ENCODE results near the gene KLRB1. TPM values are rescaled to one million over a fixed set of nuclear protein-coding genes. Genes with fewer than 3 reads are reported as not detected.
A peak's percentile ranks its signal among the peaks of the same experiment; 100 is the strongest.
"Not testable (repeated sequence)": the region's sequence is repeated elsewhere in the genome, so short reads cannot be mapped to it uniquely, and the experiment has no call there.

The KLRB1 gene
- polyA plus RNA-seq, 2 of the 4 experiments (the other 2 are of a cell fraction), result not detected

GRCh38 chr12:9615420-9616136 lies 7.9 kb upstream of the KLRB1 start:
- DNase-seq (ENCODE audit: low read depth in 1 of 2, low spot score in 1 of 2), result no peak
- Histone ChIP-seq H3K9me3 (no peaks in the 10 kb centered on the region), H3K4me2 (no peak overlapping the region), H3K4me1 (no peaks in the 10 kb centered on the region), H3K27ac (no peak overlapping the region), H3K4me3 (no peak overlapping the region)
- 39% methylated on average over 5 of the region's 5 CpGs for WGBS (ENCODE audit: missing lambda C conversion rate)
- TF ChIP-seq MAFK (IDR thresholded peaks at IDR 0.05; ENCODE audit: partially characterized antibody) (peak; percentile 29), ELK1 (IDR thresholded peaks at IDR 0.05; ENCODE audit: low read depth, low read length) (no peak)
- no peak for ATAC-seq
- ChIA-PET POLR2A (no interaction called here), CTCF (no interaction called here)
- FAIRE-seq, result no peak

- H3K4me3 ChIP-seq; CTCF ChIA-PET; POLR2A ChIA-PET; ATAC-seq; DNase-seq (ENCODE audit: low read depth in 1 of 2, low spot score in 1 of 2); H3K9me3 ChIP-seq; FAIRE-seq; H3K4me1 ChIP-seq; H3K27ac ChIP-seq; H3K4me2 ChIP-seq: not testable (repeated sequence)
- WGBS (ENCODE audit: missing lambda C conversion rate), result 8% methylated on average over 3 of the region's 5 CpGs
These were observed 2.9 kb upstream of the KLRB1 start for GRCh38 chr12:9610606-9611005.

- ATAC-seq, result no peak
- ChIA-PET POLR2A (no interaction called here), CTCF (no interaction called here)
- no peak for FAIRE-seq
- H3K4me2 ChIP-seq, result no peak overlapping the region
- H3K4me3 ChIP-seq, result no peak overlapping the region
- H3K4me1 ChIP-seq, result no peaks in the 10 kb centered on the region
- no peak for DNase-seq (ENCODE audit: low read depth in 1 of 2, low spot score in 1 of 2)
- no peaks in the 10 kb centered on the region for H3K9me3 ChIP-seq
- H3K27ac ChIP-seq, result no peak overlapping the region
- 61% methylated on average over 4 of the region's 4 CpGs for WGBS (ENCODE audit: missing lambda C conversion rate)
- TF ChIP-seq ZNF302 (CRISPR knock-in tag; IDR thresholded peaks at IDR 0.05) (no peak), RAD21 (conservative IDR thresholded peaks at IDR 0.05 in 1 of 2, IDR thresholded peaks at IDR 0.05 in 1 of 2) (no peak), SMC3 (IDR thresholded peaks at IDR 0.05) (no peak), HES2 (IDR thresholded peaks at IDR 0.05) (no peak), HOXA7 (CRISPR knock-in tag; IDR thresholded peaks at IDR 0.05) (no peak), HMGXB4 (CRISPR knock-in tag; IDR thresholded peaks at IDR 0.05; ENCODE audit: borderline replicate concordance) (no peak), BCL3 (IDR thresholded peaks at IDR 0.05) (no peak), FOSB (CRISPR knock-in tag; IDR thresholded peaks at IDR 0.05) (no peak), HOXB13 (CRISPR knock-in tag; IDR thresholded peaks at IDR 0.05; ENCODE audit: low read depth) (no peak), REST (IDR thresholded peaks at IDR 0.05) (no peak), MAZ (IDR thresholded peaks at IDR 0.05; ENCODE audit: borderline replicate concordance, low read depth, low read length) (no peak), E2F6 (IDR thresholded peaks at IDR 0.05; ENCODE audit: borderline replicate concordance, low read depth) (no peak), NFE2L2 (conservative IDR thresholded peaks at IDR 0.05; ENCODE audit: low read length) (no peak), KDM1A (IDR thresholded peaks at IDR 0.05; ENCODE audit: low read depth) (no peak), RARB (CRISPR knock-in tag; IDR thresholded peaks at IDR 0.05) (no peak), MYC (IDR thresholded peaks at IDR 0.05; ENCODE audit: borderline replicate concordance, low read length) (no peak), POLR2AphosphoS2 (conservative IDR thresholded peaks at IDR 0.05; ENCODE audit: low read length) (no peak), GATA3 (IDR thresholded peaks at IDR 0.05; ENCODE audit: borderline replicate concordance) (no peak), EHF (CRISPR knock-in tag; IDR thresholded peaks at IDR 0.05) (no peak), EHMT2 (IDR thresholded peaks at IDR 0.05; ENCODE audit: low read depth) (no peak)
These were observed 862 bp downstream of the KLRB1 start for GRCh38 chr12:9606736-9607372.

Data from A549 (cell line).